Measurements from ENCODE around the gene EPAS1. TPM values are rescaled to one million over a fixed set of nuclear protein-coding genes. Genes with fewer than 3 reads are reported as not detected.

The EPAS1 gene
- total and polyA plus RNA-seq, 2 of the 13 experiments (the other 11 are each of a cell fraction or from before 2014, with no cell fraction given): 47.1 to 182 TPM

- 0 out of 2 replicates have a peak, but pooled peaks have one; percentile 7 for TF ChIP-seq ZNF552 (CRISPR knock-in tag; IDR thresholded peaks at IDR 0.05; ENCODE audit: borderline replicate concordance)
- TF ChIP-seq FOXM1 (CRISPR knock-in tag; IDR thresholded peaks at IDR 0.05): no peak
- TF ChIP-seq SP5 (CRISPR knock-in tag; IDR thresholded peaks at IDR 0.05; ENCODE audit: borderline replicate concordance, low read depth): no peak
- no peak for TF ChIP-seq SAP130 (CRISPR knock-in tag; IDR thresholded peaks at IDR 0.05; ENCODE audit: low read depth)
- TF ChIP-seq ZMYM3 (CRISPR knock-in tag; IDR thresholded peaks at IDR 0.05): no peak
- no peak for TF ChIP-seq CENPX (CRISPR knock-in tag; IDR thresholded peaks at IDR 0.05)
- TF ChIP-seq ZNF652 (CRISPR knock-in tag; IDR thresholded peaks at IDR 0.05; ENCODE audit: borderline replicate concordance, low read depth): no peak
- TF ChIP-seq, protein P1, sequence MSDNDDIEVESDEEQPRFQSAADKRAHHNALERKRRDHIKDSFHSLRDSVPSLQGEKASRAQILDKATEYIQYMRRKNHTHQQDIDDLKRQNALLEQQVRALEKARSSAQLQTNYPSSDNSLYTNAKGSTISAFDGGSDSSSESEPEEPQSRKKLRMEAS (IDR thresholded peaks at IDR 0.05): no peak
- TF ChIP-seq ZBTB40 (IDR thresholded peaks at IDR 0.05): no peak
- no peak for TF ChIP-seq ZBTB40 (CRISPR knock-in tag; IDR thresholded peaks at IDR 0.05)
- TF ChIP-seq FOXK1 (CRISPR knock-in tag; IDR thresholded peaks at IDR 0.05; ENCODE audit: borderline replicate concordance, low read depth): no peak
- no peak for TF ChIP-seq ZNF335 (CRISPR knock-in tag; IDR thresholded peaks at IDR 0.05)
- no peak for TF ChIP-seq HNF4G (IDR thresholded peaks at IDR 0.05; ENCODE audit: borderline replicate concordance, low read depth, low read length)
- TF ChIP-seq HNF4G (CRISPR knock-in tag; IDR thresholded peaks at IDR 0.05; ENCODE audit: borderline replicate concordance, low read depth): no peak
- TF ChIP-seq, protein P2, sequence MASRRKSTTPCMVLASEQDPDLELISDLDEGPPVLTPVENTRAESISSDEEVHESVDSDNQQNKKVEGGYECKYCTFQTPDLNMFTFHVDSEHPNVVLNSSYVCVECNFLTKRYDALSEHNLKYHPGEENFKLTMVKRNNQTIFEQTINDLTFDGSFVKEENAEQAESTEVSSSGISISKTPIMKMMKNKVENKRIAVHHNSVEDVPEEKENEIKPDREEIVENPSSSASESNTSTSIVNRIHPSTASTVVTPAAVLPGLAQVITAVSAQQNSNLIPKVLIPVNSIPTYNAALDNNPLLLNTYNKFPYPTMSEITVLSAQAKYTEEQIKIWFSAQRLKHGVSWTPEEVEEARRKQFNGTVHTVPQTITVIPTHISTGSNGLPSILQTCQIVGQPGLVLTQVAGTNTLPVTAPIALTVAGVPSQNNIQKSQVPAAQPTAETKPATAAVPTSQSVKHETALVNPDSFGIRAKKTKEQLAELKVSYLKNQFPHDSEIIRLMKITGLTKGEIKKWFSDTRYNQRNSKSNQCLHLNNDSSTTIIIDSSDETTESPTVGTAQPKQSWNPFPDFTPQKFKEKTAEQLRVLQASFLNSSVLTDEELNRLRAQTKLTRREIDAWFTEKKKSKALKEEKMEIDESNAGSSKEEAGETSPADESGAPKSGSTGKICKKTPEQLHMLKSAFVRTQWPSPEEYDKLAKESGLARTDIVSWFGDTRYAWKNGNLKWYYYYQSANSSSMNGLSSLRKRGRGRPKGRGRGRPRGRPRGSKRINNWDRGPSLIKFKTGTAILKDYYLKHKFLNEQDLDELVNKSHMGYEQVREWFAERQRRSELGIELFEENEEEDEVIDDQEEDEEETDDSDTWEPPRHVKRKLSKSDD (CRISPR knock-in tag; IDR thresholded peaks at IDR 0.05; ENCODE audit: low read depth): no peak
- no peak for TF ChIP-seq ZNF773 (CRISPR knock-in tag; IDR thresholded peaks at IDR 0.05; ENCODE audit: borderline replicate concordance)
- TF ChIP-seq ZNF605 (CRISPR knock-in tag; IDR thresholded peaks at IDR 0.05): peak; percentile 16
- TF ChIP-seq SNAI1 (CRISPR knock-in tag; IDR thresholded peaks at IDR 0.05; ENCODE audit: borderline replicate concordance): 0 out of 2 replicates have a peak, but pooled peaks have one; percentile 17
- no peak for TF ChIP-seq HNRNPK (IDR thresholded peaks at IDR 0.05; ENCODE audit: low read depth, low read length, poor library complexity, severe bottlenecking)
Observed at GRCh38 chr2:46298272-46298521, 990 bp downstream of the EPAS1 start (continued).
